HEK293 (cell line): ENCODE data around the gene TNC.

ENCODE experiments used
- CTCF ChIA-PET: fragments of 350-600 bp; formaldehyde crosslinking; extraction: SDS; loops from one replicate; lab custom pipeline; 2021; ENCODE audit warnings: antibody characterized with exemption; lab: Yijun Ruan, JAX
- POLR2A ChIA-PET: fragments of 300-600 bp; formaldehyde crosslinking; extraction: SDS; loops from one replicate; lab custom pipeline; 2020; ENCODE audit warnings: antibody characterized with exemption, inconsistent platforms; lab: Yijun Ruan, JAX
- H3K27ac ChIP-seq: fragments of 200-500 bp; sonication (Bioruptor generic); 2 replicates; pipeline ENCODE4 v1.5.1; 2014; ENCODE audit warnings: low read depth, low read length, control low read depth, inconsistent platforms; ENCODE audit errors: extremely low read depth
- H3K36me3 ChIP-seq, 2 experiments: fragments of 200-500 bp in 1 of 2; sonication (Bioruptor generic) in 1 of 2; 1 replicate in 1 of 2; 2 replicates in 1 of 2; pipeline ENCODE4 v1.5.1; 2014 to 2017; ENCODE audit warnings: inconsistent platforms in 2 of 2, low read length in 2 of 2; ENCODE audit not compliant: control insufficient read depth in 2 of 2, insufficient read depth in 1 of 2
- H3K4me1 ChIP-seq: fragments of 200-500 bp; sonication (Bioruptor generic); 2 replicates; pipeline ENCODE4 v1.5.1; 2014; ENCODE audit warnings: mild to moderate bottlenecking, low read length, inconsistent platforms; ENCODE audit not compliant: control insufficient read depth, insufficient read depth
- H3K4me3 ChIP-seq: 2 replicates; pipeline ENCODE4 v1.5.1; 2011; ENCODE audit warnings: low read depth, mild to moderate bottlenecking, control low read depth, low read length, moderate library complexity
- H3K9me3 ChIP-seq: fragments of 200-500 bp; sonication (Bioruptor generic); 2 replicates; pipeline ENCODE4 v1.5.1; 2014; ENCODE audit warnings: low read depth, low read length, inconsistent platforms; ENCODE audit not compliant: control insufficient read depth, insufficient read depth
- BCL11B ChIP-seq: fragments of 450-650 bp; formaldehyde crosslinking; IDR thresholded peaks from 2 replicates; pipeline ENCODE4 v1.5.1; 2016; ENCODE audit warnings: low read depth, missing biosample characterization, missing genetic modification characterization
- EGR2 ChIP-seq: fragments of 450-650 bp; formaldehyde crosslinking; IDR thresholded peaks from 2 replicates; pipeline ENCODE4 v1.5.1; 2016; ENCODE audit warnings: low read depth, missing biosample characterization, missing genetic modification characterization
- GLI4 ChIP-seq: fragments of 450-650 bp; formaldehyde crosslinking; IDR thresholded peaks from 2 replicates; pipeline ENCODE4 v1.5.1; 2016; ENCODE audit warnings: missing biosample characterization, missing genetic modification characterization
- HIC1 ChIP-seq: fragments of 450-650 bp; formaldehyde crosslinking; IDR thresholded peaks from 2 replicates; pipeline ENCODE4 v1.5.1; 2016; ENCODE audit warnings: missing biosample characterization, missing genetic modification characterization
- HOXA7 ChIP-seq: sonication (generic); formaldehyde crosslinking; IDR thresholded peaks from 2 replicates; pipeline ENCODE4 v1.8.1; 2022; ENCODE audit warnings: missing genetic modification reagents, borderline replicate concordance
- KLF16 ChIP-seq: fragments of 450-650 bp; formaldehyde crosslinking; IDR thresholded peaks from 2 replicates; pipeline ENCODE4 v1.5.1; 2017; ENCODE audit warnings: missing biosample characterization, missing genetic modification characterization
- MYNN ChIP-seq: fragments of 450-650 bp; formaldehyde crosslinking; IDR thresholded peaks from 2 replicates; pipeline ENCODE4 v1.5.1; 2016; ENCODE audit warnings: missing biosample characterization, missing genetic modification characterization, borderline replicate concordance
- MZF1 ChIP-seq: fragments of 450-650 bp; formaldehyde crosslinking; IDR thresholded peaks from 2 replicates; pipeline ENCODE4 v1.5.1; 2017; ENCODE audit warnings: missing biosample characterization, missing genetic modification characterization, borderline replicate concordance
- OSR2 ChIP-seq: fragments of 450-650 bp; formaldehyde crosslinking; IDR thresholded peaks from 2 replicates; pipeline ENCODE4 v1.5.1; 2016; ENCODE audit warnings: missing biosample characterization, missing genetic modification characterization
- TCF7L2 ChIP-seq: IDR thresholded peaks from 2 replicates; pipeline ENCODE4 v1.6.1; 2011; ENCODE audit warnings: low read depth, mild to moderate bottlenecking, inconsistent platforms, low read length, moderate library complexity, borderline replicate concordance
- TRIM28 ChIP-seq: IDR thresholded peaks from 2 replicates; pipeline ENCODE4 v1.6.1; 2011; ENCODE audit warnings: low read length, control low read depth, borderline replicate concordance
- ZBTB48 ChIP-seq: fragments of 450-650 bp; formaldehyde crosslinking; IDR thresholded peaks from 2 replicates; pipeline ENCODE4 v1.5.1; 2016; ENCODE audit warnings: missing biosample characterization, missing genetic modification characterization
- ZEB2 ChIP-seq: fragments of 450-650 bp; formaldehyde crosslinking; IDR thresholded peaks from 2 replicates; pipeline ENCODE4 v1.5.1; 2016; ENCODE audit warnings: missing biosample characterization, missing genetic modification characterization
- ZNF169 ChIP-seq: fragments of 450-650 bp; formaldehyde crosslinking; IDR thresholded peaks from 2 replicates; pipeline ENCODE4 v1.5.1; 2016; ENCODE audit warnings: missing biosample characterization, missing genetic modification characterization
- ZNF175 ChIP-seq: fragments of 450-650 bp; formaldehyde crosslinking; IDR thresholded peaks from 2 replicates; pipeline ENCODE4 v1.5.1; 2016; ENCODE audit warnings: missing biosample characterization, missing genetic modification characterization
- ZNF184 ChIP-seq: fragments of 450-650 bp; IDR thresholded peaks from 2 replicates; pipeline ENCODE4 v1.5.1; 2018; ENCODE audit warnings: missing biosample characterization, mild to moderate bottlenecking, missing genetic modification characterization
- ZNF366 ChIP-seq: fragments of 450-650 bp; formaldehyde crosslinking; conservative IDR thresholded peaks from 2 replicates; pipeline ENCODE4 v1.5.1; 2016; ENCODE audit warnings: missing biosample characterization, missing genetic modification characterization
- ZNF398 ChIP-seq: fragments of 450-650 bp; formaldehyde crosslinking; IDR thresholded peaks from 2 replicates; pipeline ENCODE4 v1.5.1; 2017; ENCODE audit warnings: missing biosample characterization, missing genetic modification characterization
- ZNF473 ChIP-seq: fragments of 450-650 bp; formaldehyde crosslinking; IDR thresholded peaks from 2 replicates; pipeline ENCODE4 v1.5.1; 2017; ENCODE audit warnings: missing biosample characterization, missing genetic modification characterization
- ZNF513 ChIP-seq: fragments of 450-650 bp; IDR thresholded peaks from 2 replicates; pipeline ENCODE4 v1.5.1; 2018; ENCODE audit warnings: missing biosample characterization, missing genetic modification characterization
- ZNF544 ChIP-seq: fragments of 450-650 bp; formaldehyde crosslinking; IDR thresholded peaks from 2 replicates; pipeline ENCODE4 v1.5.0; 2017; ENCODE audit warnings: missing biosample characterization, missing genetic modification characterization
- ZNF561 ChIP-seq: fragments of 450-650 bp; IDR thresholded peaks from 2 replicates; pipeline ENCODE4 v1.5.1; 2018; ENCODE audit warnings: missing biosample characterization, missing genetic modification characterization, borderline replicate concordance
- ZNF580 ChIP-seq: fragments of 450-650 bp; formaldehyde crosslinking; IDR thresholded peaks from 2 replicates; pipeline ENCODE4 v1.5.1; 2016; ENCODE audit warnings: missing biosample characterization, missing genetic modification characterization
- ZNF692 ChIP-seq: fragments of 450-650 bp; formaldehyde crosslinking; IDR thresholded peaks from 2 replicates; pipeline ENCODE4 v1.5.1; 2016; ENCODE audit warnings: missing biosample characterization, missing genetic modification characterization
- ZNF701 ChIP-seq: fragments of 450-650 bp; formaldehyde crosslinking; IDR thresholded peaks from 2 replicates; pipeline ENCODE4 v1.5.1; 2016; ENCODE audit warnings: missing biosample characterization, missing genetic modification characterization
- ZNF704 ChIP-seq: fragments of 450-650 bp; formaldehyde crosslinking; IDR thresholded peaks from 2 replicates; pipeline ENCODE4 v1.5.1; 2016; ENCODE audit warnings: missing biosample characterization, missing genetic modification characterization
- ZNF777 ChIP-seq: fragments of 450-650 bp; formaldehyde crosslinking; IDR thresholded peaks from 2 replicates; pipeline ENCODE4 v1.5.1; 2017; ENCODE audit warnings: missing biosample characterization, missing genetic modification characterization, borderline replicate concordance
- ZSCAN23 ChIP-seq: fragments of 450-650 bp; formaldehyde crosslinking; IDR thresholded peaks from 2 replicates; pipeline ENCODE4 v1.5.1; 2016; ENCODE audit warnings: missing biosample characterization, missing genetic modification characterization
- ZXDB ChIP-seq: fragments of 450-650 bp; formaldehyde crosslinking; IDR thresholded peaks from 2 replicates; pipeline ENCODE4 v1.5.1; 2016; ENCODE audit warnings: missing biosample characterization, missing genetic modification characterization

TNC gene

GRCh38 chr9:114981063-114981462 lies 136.9 kb downstream of the TNC start:
- no peak overlapping the region for H3K27ac ChIP-seq
- no peaks in the 10 kb centered on the region for H3K9me3 ChIP-seq
- H3K36me3 ChIP-seq, result no peaks in the 10 kb centered on the region
- peaks cover 9% of the 10 kb centered on the region; the same call in 1 of the 2 replicates for H3K4me1 ChIP-seq
- CTCF ChIA-PET, result interaction anchor here (0.7 to 2.1 kb wide), 9 partner anchors 12 to 543 kb away, joined by 3 to 8 read pairs (median 3); no protein-coding TSS in a partner anchor
- POLR2A ChIA-PET, result no interaction called here
- no peak overlapping the region for H3K4me3 ChIP-seq
- TF ChIP-seq BCL11B (peak; percentile 58; the same call in 1 of the 2 replicates), ZNF580 (tag by site-specific recombination) (peak; percentile 73; the same call in 1 of the 2 replicates), ZNF184 (no peak), ZNF513 (tag by site-specific recombination) (no peak), ZNF701 (no peak), MZF1 (tag by site-specific recombination) (peak; percentile 68; the same call in 1 of the 2 replicates), MYNN (tag by site-specific recombination) (no peak), ZNF704 (no peak), ZNF473 (no peak), ZNF169 (tag by site-specific recombination) (no peak), ZNF398 (tag by site-specific recombination) (no peak), GLI4 (tag by site-specific recombination) (no peak), TRIM28 (peak; percentile 35; the same call in 1 of the 2 replicates), ZBTB48 (tag by site-specific recombination) (no peak), HIC1 (tag by site-specific recombination) (no peak), ZSCAN23 (tag by site-specific recombination) (no peak), HOXA7 (no peak), ZEB2 (peak; percentile 81), ZNF366 (tag by site-specific recombination) (0 out of 2 replicates have a peak, but pooled peaks have one; percentile 28), ZNF175 (tag by site-specific recombination) (no peak), ZXDB (peak; percentile 39; the same call in 1 of the 2 replicates), KLF16 (tag by site-specific recombination) (0 out of 2 replicates have a peak, but pooled peaks have one; percentile 34), EGR2 (no peak), TCF7L2 (peak; percentile 55; the same call in 1 of the 2 replicates), ZNF544 (tag by site-specific recombination) (no peak), OSR2 (peak; percentile 66; the same call in 1 of the 2 replicates), ZNF561 (tag by site-specific recombination) (no peak), ZNF692 (tag by site-specific recombination) (0 out of 2 replicates have a peak, but pooled peaks have one; percentile 45), ZNF777 (tag by site-specific recombination) (no peak)
